MG63 (cell line): ENCODE measurements around the gene RTP5. TPM values are rescaled to one million over a fixed set of nuclear protein-coding genes. Genes with fewer than 3 reads are reported as not detected.
"Not testable (repeated sequence)": the region's sequence is repeated elsewhere in the genome, so short reads cannot be mapped to it uniquely, and the experiment has no call there.

Source experiments
- DNase-seq: peaks from one replicate; pipeline ENCODE4 v3.0.0-alpha.2; 2020
- H3K27me3 ChIP-seq: fragments of 250-450 bp; sonication (Bioruptor Pico); 2 replicates; pipeline ENCODE4 v1.5.1; 2020; ENCODE audit warnings: mild to moderate bottlenecking, moderate library complexity
- H3K36me3 ChIP-seq: fragments of 250-450 bp; sonication (Bioruptor Pico); 2 replicates; pipeline ENCODE4 v1.5.1; 2020; ENCODE audit warnings: mild to moderate bottlenecking, moderate library complexity
- H3K4me3 ChIP-seq: fragments of 250-450 bp; sonication (Bioruptor Pico); 2 replicates; pipeline ENCODE4 v1.5.1; 2020; ENCODE audit warnings: mild to moderate bottlenecking, moderate library complexity
- H3K9me3 ChIP-seq: fragments of 250-450 bp; sonication (Bioruptor Pico); 2 replicates; pipeline ENCODE4 v1.5.1; 2020; ENCODE audit warnings: mild to moderate bottlenecking, moderate library complexity
- total RNA-seq: library from RNA; depleted of rRNA; stranded (reverse); fragments of >200 nt; shearing (Covaris generic); gene quantifications from 2 replicates; pipeline ENCODE4 v1.2.3, GENCODE V29; 2014; ENCODE audit warnings: low replicate concordance

Gene RTP5
- total RNA-seq, 1 experiment from 2014 or later, result not detected

DNA sequence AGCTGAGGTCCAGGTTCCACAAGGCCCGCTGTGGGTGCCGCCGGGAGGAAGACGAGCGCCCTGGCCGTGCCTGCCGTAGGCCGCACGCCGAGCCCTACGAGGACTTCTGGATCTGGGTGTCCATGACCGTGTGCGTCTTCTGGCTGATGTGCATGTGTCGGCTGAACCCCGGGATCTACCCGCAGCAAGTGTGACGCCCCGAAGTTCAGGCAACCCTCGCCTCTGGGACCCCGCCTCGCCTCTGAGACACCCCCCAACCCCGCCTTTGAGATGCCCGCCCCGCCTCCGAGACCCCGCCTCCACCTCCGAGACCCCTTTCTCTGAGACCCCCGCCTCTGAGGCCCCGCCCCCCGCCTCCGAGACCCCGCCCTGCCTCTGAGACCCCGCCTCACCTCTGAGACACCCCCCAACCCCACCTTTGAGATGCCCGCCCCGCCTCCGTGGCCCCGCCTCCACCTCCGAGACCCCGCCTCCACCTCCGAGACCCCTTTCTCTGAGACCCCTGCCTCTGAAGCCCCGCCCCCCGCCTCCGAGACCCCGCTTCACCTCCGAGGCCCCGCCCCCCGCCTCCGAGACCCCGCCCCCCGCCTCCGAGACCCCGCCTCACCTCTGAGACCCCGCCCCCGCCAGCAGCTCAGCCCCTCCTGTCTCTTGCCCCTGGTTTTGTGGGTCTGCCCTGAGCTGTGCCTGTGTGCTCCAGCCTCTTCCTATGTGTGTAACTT, 3.7 kb downstream of the RTP5 start:
- H3K27me3 ChIP-seq, result no peaks in the 10 kb centered on the region
- H3K4me3 ChIP-seq, result no peak overlapping the region
- DNase-seq, result no peak
- no peaks in the 10 kb centered on the region for H3K9me3 ChIP-seq
- no peaks in the 10 kb centered on the region for H3K36me3 ChIP-seq

- Histone ChIP-seq H3K27me3 (no peaks in the 10 kb centered on the region), H3K4me3 (no peak overlapping the region), H3K36me3 (no peaks in the 10 kb centered on the region), H3K9me3 (no peaks in the 10 kb centered on the region)
- DNase-seq, result no peak
Measured at GRCh38 chr2:241873803-241874110, 4.2 kb downstream of the RTP5 start.

- no peak for DNase-seq
- Histone ChIP-seq H3K9me3 (no peaks in the 10 kb centered on the region), H3K36me3 (no peaks in the 10 kb centered on the region), H3K4me3 (no peak overlapping the region), H3K27me3 (no peaks in the 10 kb centered on the region)
Measured at GRCh38 chr2:241874277-241874925, 4.9 kb downstream of the RTP5 start.

- not testable (repeated sequence) for H3K27me3 ChIP-seq, DNase-seq, H3K9me3 ChIP-seq
Measured at GRCh38 chr2:241875754-241876527, 6.4 kb downstream of the RTP5 start.

DNA sequence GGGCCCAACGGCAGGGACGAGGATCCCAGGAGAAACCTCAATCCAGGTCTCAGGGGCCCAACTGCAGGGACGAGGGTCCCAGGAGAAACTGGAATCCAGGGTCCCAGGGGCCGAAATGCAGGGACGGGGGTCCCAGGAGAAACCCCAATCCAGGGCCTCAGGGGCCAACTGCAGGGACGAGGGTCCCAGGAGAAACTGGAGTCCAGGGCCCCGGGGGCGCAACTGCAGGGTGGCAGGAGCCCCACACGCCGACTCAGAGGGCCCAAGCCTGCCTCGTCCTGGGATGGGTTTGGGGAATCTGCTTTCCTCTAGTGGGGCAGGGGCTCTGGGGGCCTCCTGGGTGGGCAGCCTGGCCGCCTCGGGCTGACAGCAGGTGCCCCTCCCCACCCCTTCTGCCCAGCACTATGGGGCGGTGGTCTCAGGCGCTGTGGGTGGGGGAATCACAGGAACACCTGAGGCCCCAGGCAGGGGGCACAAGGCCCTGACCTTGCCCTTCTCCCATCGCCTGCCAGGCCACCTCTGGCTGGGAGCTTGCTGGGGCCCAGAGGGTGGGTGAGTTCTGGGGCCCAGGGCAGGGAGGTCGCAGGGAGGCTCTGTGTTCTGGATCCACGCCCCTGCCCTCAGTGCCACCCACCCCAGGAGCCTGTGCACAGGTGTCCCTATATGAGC, 7.1 kb downstream of the RTP5 start:
- H3K4me3 ChIP-seq, result no peak overlapping the region
- H3K36me3 ChIP-seq, result no peaks in the 10 kb centered on the region
- H3K9me3 ChIP-seq, result no peaks in the 10 kb centered on the region
- no peak for DNase-seq
- H3K27me3 ChIP-seq, result no peaks in the 10 kb centered on the region

More at GRCh38 chr2:241875754-241876527, 6.4 kb downstream of the RTP5 start:
- H3K4me3 ChIP-seq, H3K36me3 ChIP-seq: not testable (repeated sequence)

- Histone ChIP-seq H3K27me3 (no peaks in the 10 kb centered on the region), H3K36me3 (no peaks in the 10 kb centered on the region), H3K4me3 (no peak overlapping the region), H3K9me3 (no peaks in the 10 kb centered on the region)
- no peak for DNase-seq
Measured at GRCh38 chr2:241877197-241877685, 7.7 kb downstream of the RTP5 start.

GRCh38 chr2:241877989-241878970, 8.8 kb downstream of the RTP5 start:
- H3K4me3 ChIP-seq, result no peak overlapping the region
- DNase-seq, result peak; percentile 73
- no peaks in the 10 kb centered on the region for H3K36me3 ChIP-seq
- H3K27me3 ChIP-seq, result no peaks in the 10 kb centered on the region
- H3K9me3 ChIP-seq, result no peaks in the 10 kb centered on the region

- Histone ChIP-seq H3K4me3 (no peak overlapping the region), H3K27me3 (no peaks in the 10 kb centered on the region), H3K9me3 (no peaks in the 10 kb centered on the region), H3K36me3 (no peaks in the 10 kb centered on the region)
- no peak for DNase-seq
Measured at GRCh38 chr2:241879326-241879725, 9.8 kb downstream of the RTP5 start.

GRCh38 chr2:241880311-241881073, 11.0 kb downstream of the RTP5 start:
- H3K4me3 ChIP-seq, result peak overlapping the region; percentile 73
- no peaks in the 10 kb centered on the region for H3K36me3 ChIP-seq

GRCh38 chr2:241882091-241882625, 12.6 kb downstream of the RTP5 start:
- DNase-seq, result no peak
- Histone ChIP-seq H3K9me3 (no peaks in the 10 kb centered on the region), H3K4me3 (peak overlapping the region; percentile 21), H3K36me3 (no peaks in the 10 kb centered on the region), H3K27me3 (no peaks in the 10 kb centered on the region)

More at GRCh38 chr2:241880311-241881073, 11.0 kb downstream of the RTP5 start:
- Histone ChIP-seq H3K9me3 (no peaks in the 10 kb centered on the region), H3K27me3 (no peaks in the 10 kb centered on the region)
- DNase-seq, result no peak

GRCh38 chr2:241884951-241885290, 15.4 kb downstream of the RTP5 start:
- no peaks in the 10 kb centered on the region for H3K9me3 ChIP-seq
- H3K27me3 ChIP-seq, result no peaks in the 10 kb centered on the region
- no peak overlapping the region for H3K4me3 ChIP-seq
- DNase-seq, result no peak
- no peaks in the 10 kb centered on the region; the same call in 1 of the 2 replicates for H3K36me3 ChIP-seq

DNA sequence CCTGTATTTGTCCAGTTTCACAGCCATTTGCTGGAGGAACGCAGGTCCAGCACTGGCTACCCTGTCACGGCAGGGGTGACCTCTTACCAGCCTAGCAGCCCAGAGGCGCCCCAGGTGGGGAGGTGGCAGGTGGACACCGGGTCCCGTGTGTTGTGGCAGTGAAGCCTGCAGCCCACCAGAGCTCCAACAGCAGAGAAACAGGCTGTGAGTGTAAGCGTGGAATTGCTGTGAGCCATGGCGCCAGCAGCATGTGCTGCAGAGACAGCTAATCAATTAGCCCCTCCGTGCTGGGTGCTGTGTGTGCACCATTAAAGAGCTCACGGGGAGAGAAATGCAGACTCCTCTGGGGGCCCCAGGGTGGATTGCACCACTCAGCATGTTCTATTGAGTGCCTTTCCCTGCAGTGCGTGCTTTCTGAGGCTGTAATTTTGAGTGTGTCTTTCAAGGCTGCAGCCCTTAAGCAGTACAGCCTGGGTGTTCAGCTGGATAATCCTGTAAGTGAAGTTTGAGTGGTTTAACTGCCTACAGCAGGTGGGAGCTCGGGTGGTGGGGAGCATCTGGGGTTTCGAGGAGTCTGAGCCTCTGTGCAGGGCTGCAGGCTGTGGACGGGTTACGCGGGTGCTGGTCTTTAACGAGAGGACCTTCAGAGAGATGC, 15.9 kb downstream of the RTP5 start:
- H3K9me3 ChIP-seq, result no peaks in the 10 kb centered on the region
- no peaks in the 10 kb centered on the region; the same call in 1 of the 2 replicates for H3K36me3 ChIP-seq
- DNase-seq, result no peak
- no peak overlapping the region for H3K4me3 ChIP-seq
- H3K27me3 ChIP-seq, result no peaks in the 10 kb centered on the region

DNA sequence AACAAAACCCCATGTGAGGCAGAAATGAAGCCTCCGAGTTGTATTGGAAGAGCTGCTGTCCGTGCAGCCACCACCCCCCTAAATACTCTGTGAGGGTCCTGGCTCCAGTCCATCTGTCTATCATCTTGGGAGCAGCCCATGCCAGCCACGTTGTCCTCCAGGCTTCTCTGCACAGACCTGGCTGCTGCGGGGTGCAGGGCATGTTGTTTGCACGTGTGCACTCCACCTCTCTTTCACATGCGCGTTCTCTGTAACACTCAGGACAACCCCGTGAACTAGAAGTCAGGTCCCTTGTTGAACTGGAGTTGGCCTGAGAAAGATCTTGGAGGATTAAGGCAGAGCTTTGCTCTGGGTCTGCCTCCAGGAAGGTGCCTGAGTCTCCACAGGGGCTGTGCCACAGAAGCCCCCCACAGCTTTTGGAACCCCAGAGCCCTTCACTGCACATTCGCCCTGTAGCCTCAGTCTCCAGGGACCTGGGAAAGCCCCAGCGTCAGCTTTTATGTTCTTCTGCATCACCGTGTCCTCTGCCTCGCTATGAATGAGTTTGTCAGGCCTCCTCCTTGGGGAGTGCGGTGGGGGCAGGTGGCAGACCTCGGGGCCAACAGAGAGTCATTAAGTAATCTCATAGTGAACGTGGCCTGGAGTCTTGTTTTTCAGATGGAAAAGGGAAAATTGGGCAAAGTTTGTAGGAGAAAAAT, 16.6 kb downstream of the RTP5 start:
- no peak for DNase-seq
- H3K4me3 ChIP-seq, result no peak overlapping the region
- no peaks in the 10 kb centered on the region for H3K27me3 ChIP-seq
- H3K9me3 ChIP-seq, result no peaks in the 10 kb centered on the region
- no peaks in the 10 kb centered on the region; the same call in 1 of the 2 replicates for H3K36me3 ChIP-seq

DNA sequence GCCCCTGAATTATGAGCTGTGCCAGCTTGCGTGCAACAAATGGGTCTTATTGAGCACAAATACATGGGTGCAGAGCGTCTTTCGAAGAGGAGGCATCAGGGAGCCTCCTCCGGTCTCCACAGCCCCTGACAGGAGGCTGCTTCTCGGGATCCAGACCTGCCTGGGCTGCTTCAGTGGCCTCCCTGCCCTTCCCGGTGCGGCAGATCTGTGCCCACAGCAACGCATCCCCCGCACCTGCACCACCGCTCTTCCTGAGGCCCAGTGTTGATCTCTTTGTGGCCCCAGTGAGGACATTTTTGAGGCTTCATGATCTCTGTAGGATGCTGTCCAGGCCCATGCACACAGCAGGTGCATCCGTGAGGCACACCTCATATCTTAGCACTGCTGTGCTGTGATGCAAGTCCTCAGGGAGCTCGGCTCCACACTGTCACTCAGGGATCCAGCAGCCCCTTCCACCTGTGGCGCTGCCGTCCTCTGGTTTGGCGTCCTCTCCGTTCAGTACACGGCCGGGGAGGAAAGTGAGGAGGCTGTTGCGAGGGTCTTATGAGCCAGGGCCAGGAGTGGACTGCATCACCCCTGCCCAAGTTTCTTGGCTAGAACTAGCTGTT, 17.4 kb downstream of the RTP5 start:
- H3K36me3 ChIP-seq, result no peaks in the 10 kb centered on the region; the same call in 1 of the 2 replicates
- H3K9me3 ChIP-seq, result no peaks in the 10 kb centered on the region
- no peak for DNase-seq
- H3K27me3 ChIP-seq, result no peaks in the 10 kb centered on the region
- no peak overlapping the region for H3K4me3 ChIP-seq
